Panc1 (cell line): ENCODE measurements around the gene AGGF1. TPM values are rescaled to one million over a fixed set of nuclear protein-coding genes. Genes with fewer than 3 reads are reported as not detected.

ENCODE experiments used
- ATAC-seq: fragments of 200-7000 bp; cut with Tn5 transposase; 2 replicates; pipeline ENCODE4 v1.9.1; 2020; ENCODE audit warnings: mild to moderate bottlenecking, moderate library complexity
- BruUV-seq: library from RNA; stranded (reverse); fragments of 400-500 nt; replicated peaks from 2 replicates; lab custom pipeline; 2021; lab: Mats Ljungman, UMichigan
- CTCF ChIA-PET: fragments of 300-600 bp; sonication (Branson Sonifier 250); formaldehyde crosslinking; loops from one replicate; lab custom pipeline; 2022; ENCODE audit warnings: antibody characterized with exemption; lab: Charles Lee
- POLR2A ChIA-PET: fragments of 300-600 bp; sonication (Branson Sonifier 250); formaldehyde crosslinking; loops from one replicate; lab custom pipeline; 2022; ENCODE audit warnings: antibody characterized with exemption; lab: Charles Lee
- DNase-seq: peaks from one replicate; pipeline ENCODE4 v3.0.0-alpha.2; 2010; ENCODE audit warnings: low read depth, low spot score
- H3K27ac ChIP-seq: 2 replicates; pipeline ENCODE4 v1.5.1; 2011; ENCODE audit warnings: mild to moderate bottlenecking, low read length, inconsistent platforms
- H3K27me3 ChIP-seq: fragments of 200-500 bp; sonication (Bioruptor generic); 2 replicates; pipeline ENCODE4 v1.6.0; 2014; ENCODE audit warnings: low read length, inconsistent platforms; ENCODE audit not compliant: control insufficient read depth, insufficient read depth
- H3K36me3 ChIP-seq: fragments of 200-500 bp; sonication (Bioruptor generic); 2 replicates; pipeline ENCODE4 v1.5.1; 2014; ENCODE audit warnings: inconsistent platforms, mild to moderate bottlenecking, low read length, moderate library complexity; ENCODE audit not compliant: control insufficient read depth, insufficient read depth
- H3K4me1 ChIP-seq: 2 replicates; pipeline ENCODE4 v1.5.1; 2011; ENCODE audit warnings: inconsistent platforms, mild to moderate bottlenecking, low read length, moderate library complexity; ENCODE audit not compliant: control insufficient read depth, insufficient read depth
- H3K4me3 ChIP-seq, 2 experiments: 2 replicates each; pipeline ENCODE4 v1.5.1; 2011 to 2012; ENCODE audit warnings: low read depth in 2 of 2, low read length in 2 of 2, mild to moderate bottlenecking in 2 of 2, inconsistent platforms in 1 of 2, moderate library complexity in 1 of 2
- H3K9me3 ChIP-seq: fragments of 200-500 bp; sonication (Bioruptor generic); 2 replicates; pipeline ENCODE4 v1.5.1; 2014; ENCODE audit warnings: low read depth, mild to moderate bottlenecking, inconsistent platforms, low read length, moderate library complexity; ENCODE audit not compliant: control insufficient read depth, insufficient read depth
- POLR2AphosphoS5 ChIP-seq: IDR thresholded peaks from 2 replicates; pipeline ENCODE4 v1.6.1; 2012; ENCODE audit warnings: mild to moderate bottlenecking, low read depth, low read length, moderate library complexity
- SIN3A ChIP-seq: IDR thresholded peaks from 2 replicates; pipeline ENCODE4 v1.6.1; 2012; ENCODE audit warnings: low read depth, mild to moderate bottlenecking, low read length, moderate library complexity, borderline replicate concordance; ENCODE audit not compliant: insufficient read depth
- TCF7L2 ChIP-seq: IDR thresholded peaks from 2 replicates; pipeline ENCODE4 v1.6.1; 2011; ENCODE audit warnings: mild to moderate bottlenecking, low read depth, low read length, inconsistent platforms
- in situ Hi-C: cut with HindIII; loops from 2 replicates; pipeline ENCODE4 v1.10.0; 2016; ENCODE audit warnings: low sequenced_read_pairs, low pct_unique_long_range_greater_than_20kb
- intact Hi-C: fragments of 100-400 bp; cut with micrococcal nuclease; formaldehyde crosslinking; loops from one replicate; pipeline ENCODE4 v1.10.0; 2022; ENCODE audit not compliant: unreplicated experiment
- total RNA-seq: library from RNA; stranded (reverse); gene quantifications from one replicate; pipeline ENCODE4 v1.2.1, GENCODE V29; 2021; ENCODE audit not compliant: unreplicated experiment
- TF ChIP-seq, protein P1 (sequence below): fragments of 450-650 bp; IDR thresholded peaks from 2 replicates; pipeline ENCODE4 v1.5.1; 2017; ENCODE audit warnings: mild to moderate bottlenecking
- TF ChIP-seq, protein P2 (sequence below), 2 experiments: IDR thresholded peaks; 2 replicates each; pipeline ENCODE4 v1.6.1; 2011 to 2012; ENCODE audit warnings: low read depth in 2 of 2, control low read depth in 1 of 2, low read length in 1 of 2, mild to moderate bottlenecking in 1 of 2, moderate library complexity in 1 of 2; ENCODE audit not compliant: insufficient read depth in 1 of 2

The AGGF1 gene
- total RNA-seq, 1 experiment from 2014 or later, result 23.1 TPM

DNA sequence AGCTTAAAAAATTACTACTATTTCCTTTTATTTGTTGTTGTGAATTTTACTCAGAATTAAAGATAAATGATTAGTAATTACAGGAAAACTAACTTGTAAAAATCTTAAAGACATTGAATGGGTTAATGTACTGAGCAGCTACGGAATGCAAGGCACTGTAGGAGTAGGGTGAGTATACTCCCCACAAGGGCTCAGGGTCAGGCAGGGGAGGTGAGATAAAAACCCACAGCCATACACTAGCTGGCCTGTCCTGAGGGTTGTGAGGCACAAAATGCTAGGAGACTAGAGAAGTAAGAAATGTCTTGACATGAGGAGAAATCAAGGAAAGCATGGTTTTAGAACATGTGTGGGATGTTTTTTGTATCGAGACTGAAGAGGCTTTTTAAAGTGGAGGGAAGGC lies 43.5 kb downstream of the AGGF1 start:
- intact Hi-C loops, result no loop called here
- ChIA-PET CTCF (no interaction called here), POLR2A (no interaction called here)
- TF ChIP-seq, protein P1, sequence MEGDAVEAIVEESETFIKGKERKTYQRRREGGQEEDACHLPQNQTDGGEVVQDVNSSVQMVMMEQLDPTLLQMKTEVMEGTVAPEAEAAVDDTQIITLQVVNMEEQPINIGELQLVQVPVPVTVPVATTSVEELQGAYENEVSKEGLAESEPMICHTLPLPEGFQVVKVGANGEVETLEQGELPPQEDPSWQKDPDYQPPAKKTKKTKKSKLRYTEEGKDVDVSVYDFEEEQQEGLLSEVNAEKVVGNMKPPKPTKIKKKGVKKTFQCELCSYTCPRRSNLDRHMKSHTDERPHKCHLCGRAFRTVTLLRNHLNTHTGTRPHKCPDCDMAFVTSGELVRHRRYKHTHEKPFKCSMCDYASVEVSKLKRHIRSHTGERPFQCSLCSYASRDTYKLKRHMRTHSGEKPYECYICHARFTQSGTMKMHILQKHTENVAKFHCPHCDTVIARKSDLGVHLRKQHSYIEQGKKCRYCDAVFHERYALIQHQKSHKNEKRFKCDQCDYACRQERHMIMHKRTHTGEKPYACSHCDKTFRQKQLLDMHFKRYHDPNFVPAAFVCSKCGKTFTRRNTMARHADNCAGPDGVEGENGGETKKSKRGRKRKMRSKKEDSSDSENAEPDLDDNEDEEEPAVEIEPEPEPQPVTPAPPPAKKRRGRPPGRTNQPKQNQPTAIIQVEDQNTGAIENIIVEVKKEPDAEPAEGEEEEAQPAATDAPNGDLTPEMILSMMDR, result no peak
- TF ChIP-seq TCF7L2 (no peak), SIN3A (no peak), POLR2AphosphoS5 (no peak)
- TF ChIP-seq, protein P2, sequence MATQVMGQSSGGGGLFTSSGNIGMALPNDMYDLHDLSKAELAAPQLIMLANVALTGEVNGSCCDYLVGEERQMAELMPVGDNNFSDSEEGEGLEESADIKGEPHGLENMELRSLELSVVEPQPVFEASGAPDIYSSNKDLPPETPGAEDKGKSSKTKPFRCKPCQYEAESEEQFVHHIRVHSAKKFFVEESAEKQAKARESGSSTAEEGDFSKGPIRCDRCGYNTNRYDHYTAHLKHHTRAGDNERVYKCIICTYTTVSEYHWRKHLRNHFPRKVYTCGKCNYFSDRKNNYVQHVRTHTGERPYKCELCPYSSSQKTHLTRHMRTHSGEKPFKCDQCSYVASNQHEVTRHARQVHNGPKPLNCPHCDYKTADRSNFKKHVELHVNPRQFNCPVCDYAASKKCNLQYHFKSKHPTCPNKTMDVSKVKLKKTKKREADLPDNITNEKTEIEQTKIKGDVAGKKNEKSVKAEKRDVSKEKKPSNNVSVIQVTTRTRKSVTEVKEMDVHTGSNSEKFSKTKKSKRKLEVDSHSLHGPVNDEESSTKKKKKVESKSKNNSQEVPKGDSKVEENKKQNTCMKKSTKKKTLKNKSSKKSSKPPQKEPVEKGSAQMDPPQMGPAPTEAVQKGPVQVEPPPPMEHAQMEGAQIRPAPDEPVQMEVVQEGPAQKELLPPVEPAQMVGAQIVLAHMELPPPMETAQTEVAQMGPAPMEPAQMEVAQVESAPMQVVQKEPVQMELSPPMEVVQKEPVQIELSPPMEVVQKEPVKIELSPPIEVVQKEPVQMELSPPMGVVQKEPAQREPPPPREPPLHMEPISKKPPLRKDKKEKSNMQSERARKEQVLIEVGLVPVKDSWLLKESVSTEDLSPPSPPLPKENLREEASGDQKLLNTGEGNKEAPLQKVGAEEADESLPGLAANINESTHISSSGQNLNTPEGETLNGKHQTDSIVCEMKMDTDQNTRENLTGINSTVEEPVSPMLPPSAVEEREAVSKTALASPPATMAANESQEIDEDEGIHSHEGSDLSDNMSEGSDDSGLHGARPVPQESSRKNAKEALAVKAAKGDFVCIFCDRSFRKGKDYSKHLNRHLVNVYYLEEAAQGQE (IDR thresholded peaks at IDR 0.05; ENCODE audit: insufficient read depth in 1 of 2, low read depth in 2 of 2, low read length in 1 of 2), result no peak
- Histone ChIP-seq H3K4me3 (no peak overlapping the region), H3K4me1 (no peaks in the 10 kb centered on the region; the same call in 1 of the 2 replicates), H3K9me3 (no peaks in the 10 kb centered on the region), H3K27me3 (no peaks in the 10 kb centered on the region), H3K36me3 (no peaks in the 10 kb centered on the region), H3K27ac (no peak overlapping the region)
- ATAC-seq, result no peak
- DNase-seq, result no peak
- in situ Hi-C loops, result no loop called here
- BruUV-seq, result no TSS peak

DNA sequence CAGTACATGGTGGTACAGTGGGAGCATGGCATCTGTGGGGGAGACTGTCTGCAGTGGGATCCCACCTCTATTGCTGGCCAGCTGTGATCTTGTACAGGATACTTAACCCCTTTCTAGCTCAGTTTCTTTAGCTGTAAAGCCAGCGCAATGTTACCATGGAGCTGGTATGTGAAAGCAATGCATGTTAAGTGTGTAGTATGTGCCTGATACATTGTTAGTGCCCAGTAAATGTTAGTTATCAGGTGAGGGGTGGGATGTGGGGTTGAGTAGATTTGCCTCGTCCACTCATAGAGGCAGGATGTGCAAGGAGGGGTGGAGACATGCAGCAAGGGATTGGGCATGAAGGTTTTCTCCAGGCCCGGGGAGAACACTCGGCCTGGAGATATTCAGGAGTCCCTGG lies 44.5 kb downstream of the AGGF1 start:
- no peak overlapping the region for H3K4me3 ChIP-seq
- no peaks in the 10 kb centered on the region; the same call in 1 of the 2 replicates for H3K4me1 ChIP-seq
- DNase-seq (no peak), ATAC-seq (no peak)
- POLR2A ChIA-PET, result no interaction called here
- H3K27ac ChIP-seq, result no peak overlapping the region
- H3K36me3 ChIP-seq, result no peaks in the 10 kb centered on the region
- CTCF ChIA-PET, result no interaction called here
- no peaks in the 10 kb centered on the region for H3K27me3 ChIP-seq
- intact Hi-C loops (no loop called here), in situ Hi-C loops (no loop called here)
- BruUV-seq, result no TSS peak
- TF ChIP-seq, protein P1, result no peak
- TF ChIP-seq, protein P2 (IDR thresholded peaks at IDR 0.05; ENCODE audit: insufficient read depth in 1 of 2, low read depth in 2 of 2, low read length in 1 of 2), result no peak
- TF ChIP-seq SIN3A, result no peak
- TF ChIP-seq POLR2AphosphoS5, result no peak
- no peaks in the 10 kb centered on the region for H3K9me3 ChIP-seq
